Measurements from ENCODE around the gene RPS6KA2. TPM values are rescaled to one million over a fixed set of nuclear protein-coding genes. Genes with fewer than 3 reads are reported as not detected.
A peak's percentile ranks its signal among the peaks of the same experiment; 100 is the strongest.

RPS6KA2 gene
- polyA plus RNA-seq, 1 donor from 2014 or later: 4.9 TPM

- Mint-ChIP-seq H3K4me1 (peaks cover 8 to 10% (median 10%) of the 10 kb centered on the region in 3 donors), H3K4me3 (no peak overlapping the region)
These were observed 115.7 kb downstream of the RPS6KA2 start for GRCh38 chr6:166511316-166511715.

GRCh38 chr6:166509193-166509592 is 117.9 kb downstream of the RPS6KA2 start:
- peaks cover 0 to 1% (median 0%) of the 10 kb centered on the region in 3 donors for H3K9me3 Mint-ChIP-seq
- H3K36me3 Mint-ChIP-seq: peaks cover 2% of the 10 kb centered on the region
- H3K27ac Mint-ChIP-seq: no peak overlapping the region
- peaks cover 1% of the 10 kb centered on the region for H3K27me3 Mint-ChIP-seq
- peaks cover 8 to 14% (median 13%) of the 10 kb centered on the region in 3 donors for H3K4me1 Mint-ChIP-seq
- no peak overlapping the region for H3K4me3 Mint-ChIP-seq

More at GRCh38 chr6:166511316-166511715, 115.7 kb downstream of the RPS6KA2 start:
- no peak overlapping the region for H3K27ac Mint-ChIP-seq
- H3K27me3 Mint-ChIP-seq: peaks cover 1% of the 10 kb centered on the region
- H3K9me3 Mint-ChIP-seq: peaks cover 0 to 4% (median 0%) of the 10 kb centered on the region in 3 donors
- H3K36me3 Mint-ChIP-seq: peaks cover 2% of the 10 kb centered on the region

GRCh38 chr6:166508726-166509125 is 118.3 kb downstream of the RPS6KA2 start:
- Mint-ChIP-seq H3K4me3 (no peak overlapping the region), H3K27ac (no peak overlapping the region), H3K27me3 (peaks cover 1% of the 10 kb centered on the region), H3K9me3 (peaks cover 0 to 1% (median 0%) of the 10 kb centered on the region in 3 donors), H3K4me1 (peaks cover 10 to 17% (median 11%) of the 10 kb centered on the region in 3 donors), H3K36me3 (peaks cover under 1% of the 10 kb centered on the region)

GRCh38 chr6:166507809-166508564 is 119.1 kb downstream of the RPS6KA2 start:
- Mint-ChIP-seq H3K4me1 (peaks cover 10 to 19% (median 12%) of the 10 kb centered on the region in 3 donors), H3K4me3 (no peak overlapping the region), H3K27ac (no peak overlapping the region), H3K9me3 (peaks cover 0 to 1% (median 0%) of the 10 kb centered on the region in 3 donors), H3K36me3 (no peaks in the 10 kb centered on the region), H3K27me3 (peaks cover 1% of the 10 kb centered on the region)

- Mint-ChIP-seq H3K36me3 (no peaks in the 10 kb centered on the region), H3K27ac (no peak overlapping the region), H3K4me1 (peaks cover 5 to 13% (median 6%) of the 10 kb centered on the region in 3 donors), H3K4me3 (no peak overlapping the region), H3K27me3 (peaks cover 1% of the 10 kb centered on the region), H3K9me3 (peaks cover 0 to 1% (median 0%) of the 10 kb centered on the region in 3 donors)
These were observed 119.7 kb downstream of the RPS6KA2 start for GRCh38 chr6:166507380-166507779.

GRCh38 chr6:166505133-166505905 is 121.7 kb downstream of the RPS6KA2 start:
- no peak overlapping the region for H3K4me3 Mint-ChIP-seq
- H3K9me3 Mint-ChIP-seq: peaks cover 0 to 1% (median 0%) of the 10 kb centered on the region in 3 donors
- no peaks in the 10 kb centered on the region for H3K36me3 Mint-ChIP-seq
- no peak overlapping the region for H3K27ac Mint-ChIP-seq
- peaks cover 3 to 10% (median 5%) of the 10 kb centered on the region in 3 donors for H3K4me1 Mint-ChIP-seq
- H3K27me3 Mint-ChIP-seq: no peaks in the 10 kb centered on the region

- no peak overlapping the region for H3K27ac Mint-ChIP-seq
- peak overlapping the region in 1 of 4 donors; percentile 13 for H3K4me3 Mint-ChIP-seq
- peaks cover 0 to 5% (median 4%) of the 10 kb centered on the region in 3 donors for H3K9me3 Mint-ChIP-seq
- H3K36me3 Mint-ChIP-seq: peaks cover 1% of the 10 kb centered on the region
- H3K4me1 Mint-ChIP-seq: peaks cover 3 to 10% (median 5%) of the 10 kb centered on the region in 3 donors
- peaks cover 2% of the 10 kb centered on the region for H3K27me3 Mint-ChIP-seq
These were observed 123.0 kb downstream of the RPS6KA2 start for GRCh38 chr6:166504100-166504499.

GRCh38 chr6:166503167-166503744 is 123.8 kb downstream of the RPS6KA2 start:
- peaks cover 3 to 10% (median 5%) of the 10 kb centered on the region in 3 donors for H3K4me1 Mint-ChIP-seq
- H3K27me3 Mint-ChIP-seq: peaks cover 2% of the 10 kb centered on the region

GRCh38 chr6:166502453-166502852 is 124.6 kb downstream of the RPS6KA2 start:
- Mint-ChIP-seq H3K4me3 (no peak overlapping the region), H3K27me3 (peaks cover 2% of the 10 kb centered on the region), H3K27ac (no peak overlapping the region), H3K4me1 (peaks cover 3 to 10% (median 5%) of the 10 kb centered on the region in 3 donors), H3K9me3 (peaks cover 0 to 5% (median 3%) of the 10 kb centered on the region in 3 donors), H3K36me3 (peaks cover 1% of the 10 kb centered on the region)

More at GRCh38 chr6:166503167-166503744, 123.8 kb downstream of the RPS6KA2 start:
- H3K4me3 Mint-ChIP-seq: no peak overlapping the region
- peaks cover 1% of the 10 kb centered on the region for H3K36me3 Mint-ChIP-seq
- no peak overlapping the region for H3K27ac Mint-ChIP-seq
- peaks cover 0 to 5% (median 4%) of the 10 kb centered on the region in 3 donors for H3K9me3 Mint-ChIP-seq

- H3K27me3 Mint-ChIP-seq: peaks cover 2% of the 10 kb centered on the region
- H3K27ac Mint-ChIP-seq: no peak overlapping the region
- peaks cover 1% of the 10 kb centered on the region for H3K36me3 Mint-ChIP-seq
- H3K4me3 Mint-ChIP-seq: no peak overlapping the region
- peaks cover 3 to 10% (median 5%) of the 10 kb centered on the region in 3 donors for H3K4me1 Mint-ChIP-seq
- peaks cover 0 to 5% (median 3%) of the 10 kb centered on the region in 3 donors for H3K9me3 Mint-ChIP-seq
These were observed 125.8 kb downstream of the RPS6KA2 start for GRCh38 chr6:166501246-166501645.

GRCh38 chr6:166500246-166500645 is 126.8 kb downstream of the RPS6KA2 start:
- H3K9me3 Mint-ChIP-seq: peaks cover 0 to 5% (median 3%) of the 10 kb centered on the region in 3 donors
- H3K36me3 Mint-ChIP-seq: peaks cover 2% of the 10 kb centered on the region
- H3K4me3 Mint-ChIP-seq: no peak overlapping the region
- peaks cover 4 to 10% (median 5%) of the 10 kb centered on the region in 3 donors for H3K4me1 Mint-ChIP-seq
- peaks cover 2% of the 10 kb centered on the region for H3K27me3 Mint-ChIP-seq
- H3K27ac Mint-ChIP-seq: no peak overlapping the region

- H3K9me3 Mint-ChIP-seq: peaks cover 0 to 5% (median 3%) of the 10 kb centered on the region in 3 donors
- no peak overlapping the region for H3K4me3 Mint-ChIP-seq
- H3K27ac Mint-ChIP-seq: no peak overlapping the region
- H3K4me1 Mint-ChIP-seq: peaks cover 3 to 8% (median 5%) of the 10 kb centered on the region in 3 donors
- peaks cover 5% of the 10 kb centered on the region for H3K36me3 Mint-ChIP-seq
- H3K27me3 Mint-ChIP-seq: peaks cover 5% of the 10 kb centered on the region
These were observed 127.5 kb downstream of the RPS6KA2 start for GRCh38 chr6:166499350-166500163.

GRCh38 chr6:166498661-166499349 is 128.2 kb downstream of the RPS6KA2 start:
- peaks cover 5% of the 10 kb centered on the region for H3K27me3 Mint-ChIP-seq
- H3K4me3 Mint-ChIP-seq: no peak overlapping the region
- H3K9me3 Mint-ChIP-seq: peaks cover 0 to 5% (median 3%) of the 10 kb centered on the region in 3 donors
- peaks cover 1 to 3% (median 3%) of the 10 kb centered on the region in 3 donors for H3K4me1 Mint-ChIP-seq
- H3K36me3 Mint-ChIP-seq: peaks cover 5% of the 10 kb centered on the region
- H3K27ac Mint-ChIP-seq: no peak overlapping the region
